ENCODE results near the gene PLEKHH1.
"Not testable (repeated sequence)": the region's sequence is repeated elsewhere in the genome, so short reads cannot be mapped to it uniquely, and the experiment has no call there.

PLEKHH1 gene

GRCh38 chr14:67622675-67623074, 89.6 kb downstream of the PLEKHH1 start:
- no peak for DNase-seq (ENCODE audit: low read depth in 2 of 2)

GRCh38 chr14:67623114-67623513, 90.0 kb downstream of the PLEKHH1 start:
- DNase-seq (ENCODE audit: low read depth in 2 of 2): no peak

- DNase-seq (ENCODE audit: low read depth in 2 of 2): not testable (repeated sequence)
Measured at GRCh38 chr14:67626131-67626530, 93.0 kb downstream of the PLEKHH1 start.

- no peak for DNase-seq (ENCODE audit: low read depth in 2 of 2)
Measured at GRCh38 chr14:67627519-67627918, 94.4 kb downstream of the PLEKHH1 start.

GRCh38 chr14:67630186-67630585, 97.1 kb downstream of the PLEKHH1 start:
- DNase-seq (ENCODE audit: low read depth in 2 of 2): no peak

GRCh38 chr14:67630938-67631337, 97.8 kb downstream of the PLEKHH1 start:
- DNase-seq (ENCODE audit: low read depth in 2 of 2): no peak

GRCh38 chr14:67633451-67634147, 100.5 kb downstream of the PLEKHH1 start:
- DNase-seq (ENCODE audit: low read depth in 2 of 2): no peak

GRCh38 chr14:67636361-67636919, 103.3 kb downstream of the PLEKHH1 start:
- DNase-seq (ENCODE audit: low read depth in 2 of 2): no peak

GRCh38 chr14:67638642-67639041, 105.6 kb downstream of the PLEKHH1 start:
- no peak for DNase-seq (ENCODE audit: low read depth in 2 of 2)

Measured in stimulated activated CD4-positive, alpha-beta T cell treated with anti-CD3 and anti-CD28 coated beads, Interleukin-4, amount 100 ng/mL, for 48 hours (primary cell).